Measurements from ENCODE around the gene VAT1L. TPM values are rescaled to one million over a fixed set of nuclear protein-coding genes. Genes with fewer than 3 reads are reported as not detected.

VAT1L gene
- total RNA-seq, 1 experiment from 2014 or later: 0.10 TPM

DNA sequence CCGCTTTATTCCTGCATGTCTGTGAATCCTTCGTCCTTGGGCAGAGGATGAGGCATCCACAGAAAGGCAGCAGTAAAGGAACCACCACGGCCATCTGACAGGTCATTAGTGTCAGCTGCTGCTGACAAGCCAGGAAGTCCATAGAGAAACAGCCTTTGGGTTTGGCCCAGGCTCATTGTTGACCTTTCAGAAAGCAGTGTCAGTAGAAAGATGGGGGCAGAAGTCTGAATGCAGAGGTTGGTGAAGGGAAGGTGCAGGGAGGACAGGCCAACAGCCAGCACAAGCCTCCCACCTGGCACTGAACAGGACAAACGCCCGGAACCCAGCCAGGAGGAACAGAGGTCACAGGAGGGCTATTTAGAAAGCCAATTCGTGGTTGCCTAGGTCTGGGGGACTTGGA, 105.8 kb downstream of the VAT1L start:
- Histone ChIP-seq H4K20me1 (ENCODE audit: insufficient read depth) (no peaks in the 10 kb centered on the region), H3K36me3 (ENCODE audit: control insufficient read depth in 1 of 2, insufficient read depth in 2 of 2, low read length in 2 of 2) (no peaks in the 10 kb centered on the region), H3K4me3 (replicated peaks in 1 of 2; ENCODE audit: low read depth in 1 of 2, low read length in 2 of 2) (no peak overlapping the region), H3K79me2 (ENCODE audit: insufficient read depth, low read length) (no peaks in the 10 kb centered on the region), H3K27me3 (ENCODE audit: insufficient read depth, low read length) (peaks cover 44% of the 10 kb centered on the region), H3K9me3 (ENCODE audit: control insufficient read depth in 1 of 2, insufficient read depth in 1 of 2, low read depth in 1 of 2, low read length in 2 of 2) (no peaks in the 10 kb centered on the region), H3K9ac (ENCODE audit: low read length) (no peak overlapping the region), H3K9me2 (ENCODE audit: insufficient read depth) (no peaks in the 10 kb centered on the region), H2AFZ (ENCODE audit: low read depth, low read length, poor library complexity, severe bottlenecking) (no peak overlapping the region), H3K4me1 (ENCODE audit: control insufficient read depth in 1 of 2, insufficient read depth in 2 of 2, low read length in 2 of 2) (no peaks in the 10 kb centered on the region), H3K4me2 (ENCODE audit: low read length) (no peak overlapping the region), H3K27ac (ENCODE audit: low read depth, low read length) (no peak overlapping the region)
- ChIA-PET POLR2A (no interaction called here), RAD21 (ENCODE audit: low non-redundant PET in 1 of 2, low total read pairs in 2 of 2, uncharacterized antibody in 2 of 2, unreplicated experiment in 2 of 2) (no interaction called here), CTCF (no interaction called here)
- no peak for DNase-seq (ENCODE audit: low read depth, low spot score)
- BruUV-seq (replicated peaks): no TSS peak
- TF ChIP-seq EZH2phosphoT487 (IDR thresholded peaks at IDR 0.05; ENCODE audit: borderline replicate concordance): no peak
- no peak for TF ChIP-seq FOSL1 (IDR thresholded peaks at IDR 0.05; ENCODE audit: low read depth)
- no peak for TF ChIP-seq CTCF (IDR thresholded peaks at IDR 0.05 in 2 of 3, conservative IDR thresholded peaks at IDR 0.05 in 1 of 3; ENCODE audit: borderline replicate concordance in 1 of 3, insufficient read depth in 1 of 3, low read depth in 2 of 3, low read length in 2 of 3)
- no peak for TF ChIP-seq POLR2A (IDR thresholded peaks at IDR 0.05; ENCODE audit: borderline replicate concordance, extremely low read depth, insufficient read depth, insufficient read length)
- ATAC-seq: no peak
- intact Hi-C loops (cut with micrococcal nuclease): no loop called here

DNA sequence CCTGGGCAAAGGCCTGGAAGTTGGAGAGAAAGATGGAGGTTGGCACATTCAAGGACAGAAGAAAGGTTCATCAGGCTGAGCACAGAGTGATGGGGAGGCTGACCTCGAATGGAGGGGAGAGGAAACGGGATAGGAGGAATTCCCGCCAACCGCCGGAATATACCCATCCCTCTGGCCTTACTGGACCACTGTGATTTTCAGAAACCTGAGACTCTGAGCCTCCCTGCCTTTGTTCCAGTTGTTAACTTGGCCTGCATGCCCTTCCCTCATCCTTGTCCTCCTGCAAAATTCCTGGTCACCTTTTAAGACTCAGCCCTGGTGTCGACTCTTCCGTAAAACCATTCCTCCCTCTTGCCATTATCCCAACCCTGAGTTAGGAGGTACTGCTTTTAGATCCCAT, 107.6 kb downstream of the VAT1L start:
- ChIA-PET POLR2A (no interaction called here), RAD21 (ENCODE audit: low non-redundant PET in 1 of 2, low total read pairs in 2 of 2, uncharacterized antibody in 2 of 2, unreplicated experiment in 2 of 2) (no interaction called here), CTCF (no interaction called here)
- DNase-seq (ENCODE audit: low read depth, low spot score): no peak
- peaks cover 42% of the 10 kb centered on the region; the same call in 1 of the 2 replicates for H3K27me3 ChIP-seq (ENCODE audit: insufficient read depth, low read length)
- H3K9me3 ChIP-seq (ENCODE audit: control insufficient read depth in 1 of 2, insufficient read depth in 1 of 2, low read depth in 1 of 2, low read length in 2 of 2): no peaks in the 10 kb centered on the region
- no peak for ATAC-seq
- no peaks in the 10 kb centered on the region for H3K9me2 ChIP-seq (ENCODE audit: insufficient read depth)
- no peak overlapping the region for H3K4me2 ChIP-seq (ENCODE audit: low read length)
- H3K79me2 ChIP-seq (ENCODE audit: insufficient read depth, low read length): no peaks in the 10 kb centered on the region
- TF ChIP-seq JUND (IDR thresholded peaks at IDR 0.05): no peak
- no peak for TF ChIP-seq RAD21 (IDR thresholded peaks at IDR 0.05; ENCODE audit: low read depth)
- TF ChIP-seq POLR2AphosphoS5 (IDR thresholded peaks at IDR 0.05; ENCODE audit: low read depth, low read length): no peak
- TF ChIP-seq REST (IDR thresholded peaks at IDR 0.05; ENCODE audit: low read depth): no peak
- no peak for TF ChIP-seq EZH2 (IDR thresholded peaks at IDR 0.05)
- TF ChIP-seq YY1 (IDR thresholded peaks at IDR 0.05; ENCODE audit: extremely low read depth, insufficient replicate concordance, low read depth, low read length): no peak
- no peak for TF ChIP-seq EZH2phosphoT487 (IDR thresholded peaks at IDR 0.05; ENCODE audit: borderline replicate concordance)
- TF ChIP-seq, protein P1, sequence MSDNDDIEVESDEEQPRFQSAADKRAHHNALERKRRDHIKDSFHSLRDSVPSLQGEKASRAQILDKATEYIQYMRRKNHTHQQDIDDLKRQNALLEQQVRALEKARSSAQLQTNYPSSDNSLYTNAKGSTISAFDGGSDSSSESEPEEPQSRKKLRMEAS (IDR thresholded peaks at IDR 0.05): no peak
- no peak for TF ChIP-seq ZFX (IDR thresholded peaks at IDR 0.05)
- no peak for TF ChIP-seq SIN3A (IDR thresholded peaks at IDR 0.05; ENCODE audit: low read depth)
- no peak for TF ChIP-seq ELF1 (IDR thresholded peaks at IDR 0.05; ENCODE audit: borderline replicate concordance, low read depth)
- TF ChIP-seq POLR2A (IDR thresholded peaks at IDR 0.05; ENCODE audit: borderline replicate concordance, extremely low read depth, insufficient read depth, insufficient read length): no peak
- no peaks in the 10 kb centered on the region for H3K36me3 ChIP-seq (ENCODE audit: control insufficient read depth in 1 of 2, insufficient read depth in 2 of 2, low read length in 2 of 2)
- no TSS peak for BruUV-seq (replicated peaks)
- H3K27ac ChIP-seq (ENCODE audit: low read depth, low read length): no peak overlapping the region
- no peak overlapping the region for H3K9ac ChIP-seq (ENCODE audit: low read length)
- no peaks in the 10 kb centered on the region for H4K20me1 ChIP-seq (ENCODE audit: insufficient read depth)
- intact Hi-C loops (cut with micrococcal nuclease): no loop called here
- no peak overlapping the region for H3K4me3 ChIP-seq (replicated peaks in 1 of 2; ENCODE audit: low read depth in 1 of 2, low read length in 2 of 2)
- H3K4me1 ChIP-seq (ENCODE audit: control insufficient read depth in 1 of 2, insufficient read depth in 2 of 2, low read length in 2 of 2): no peaks in the 10 kb centered on the region
- H2AFZ ChIP-seq (ENCODE audit: low read depth, low read length, poor library complexity, severe bottlenecking): no peak overlapping the region
